ENCODE results near the gene PPP2R2C.

The PPP2R2C gene

DNA sequence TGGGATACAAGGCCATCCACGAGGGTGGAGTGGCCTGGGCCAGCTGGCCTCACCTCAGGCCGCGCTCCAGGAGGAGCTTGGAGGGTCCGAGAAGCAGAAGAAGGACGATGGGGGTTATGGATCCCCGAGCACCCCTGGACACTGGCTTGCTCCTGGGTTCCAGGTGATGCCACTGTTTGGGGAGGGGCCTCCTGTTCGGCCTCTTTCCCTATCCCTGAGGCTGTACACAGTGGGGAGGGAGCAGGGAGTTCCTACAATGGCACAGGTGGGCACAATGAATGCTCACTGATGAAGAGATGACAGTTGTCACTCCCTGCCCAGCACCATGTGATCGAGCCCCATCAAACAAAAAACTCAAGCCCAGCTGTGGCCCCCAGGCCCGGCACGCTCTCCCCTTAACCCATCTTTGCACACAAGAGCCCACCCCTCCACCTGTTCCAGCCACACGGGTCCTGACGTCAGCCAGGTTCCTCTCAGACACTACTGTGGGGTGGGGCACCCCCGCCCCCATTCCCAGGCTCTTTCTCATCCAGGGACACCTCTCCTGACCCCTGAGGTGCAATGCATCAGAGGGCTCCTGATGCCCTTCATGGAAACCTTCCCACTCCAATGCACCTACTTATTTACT lies 132.5 kb downstream of the PPP2R2C start:
- no peaks in the 10 kb centered on the region for H3K79me2 ChIP-seq (ENCODE audit: control insufficient read depth, insufficient read depth, low read length, unreplicated experiment)
- H2AFZ ChIP-seq (ENCODE audit: low read length, unreplicated experiment) = no peak overlapping the region
- H3K27me3 ChIP-seq (ENCODE audit: insufficient read depth, low read length) = peaks cover 37% of the 10 kb centered on the region
- H3K27ac ChIP-seq (ENCODE audit: low read depth, low read length) = no peak overlapping the region
- no peak overlapping the region for H3K4me3 ChIP-seq (ENCODE audit: low read depth, low read length)
- H3K4me1 ChIP-seq (ENCODE audit: control insufficient read depth, insufficient read depth, low read length, unreplicated experiment) = peaks cover 17% of the 10 kb centered on the region
- no peaks in the 10 kb centered on the region for H3K36me3 ChIP-seq (ENCODE audit: insufficient read depth, low read length)

DNA sequence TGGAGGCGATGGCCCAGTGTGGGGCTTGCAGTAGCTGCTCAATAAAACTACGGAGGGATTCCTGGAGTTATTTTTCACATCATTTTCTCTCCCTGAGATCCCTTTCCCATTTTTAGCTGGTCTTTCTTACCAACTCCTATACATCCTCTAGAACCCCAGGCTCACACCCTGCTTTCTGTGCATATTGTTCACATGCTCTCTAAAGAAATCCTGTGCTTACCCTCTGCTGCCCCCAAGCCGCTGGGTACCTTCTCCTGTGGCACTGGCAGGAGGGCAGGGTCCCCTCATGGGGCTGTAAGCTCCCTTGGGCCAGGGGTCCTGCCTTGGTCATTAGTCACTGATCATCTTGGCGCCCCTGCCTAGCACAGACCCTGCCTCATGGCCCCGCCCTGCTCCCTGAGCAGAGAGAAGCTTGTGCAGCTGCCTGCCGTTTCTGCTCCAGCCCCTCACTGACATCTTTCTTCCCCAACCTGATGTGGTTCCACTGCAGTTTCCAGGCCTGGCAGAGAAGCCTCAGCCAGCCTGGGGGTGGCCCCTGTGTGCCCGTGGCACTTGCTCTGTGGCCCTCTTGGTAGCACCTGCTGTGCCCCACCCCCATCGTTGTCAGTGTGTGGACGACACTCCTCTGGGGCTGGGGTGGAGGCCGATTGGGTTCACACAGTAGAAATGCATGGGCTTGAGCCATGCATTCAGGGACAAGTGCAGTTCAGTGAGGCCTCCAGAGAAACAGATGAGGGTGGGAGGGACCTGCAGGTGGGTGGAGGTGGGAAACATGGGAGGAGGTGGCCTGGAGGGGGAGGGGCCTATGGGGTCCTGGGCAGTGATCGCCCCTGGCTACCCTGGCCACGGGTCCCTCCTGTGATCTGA lies 133.2 kb downstream of the PPP2R2C start:
- Histone ChIP-seq H3K36me3 (ENCODE audit: insufficient read depth, low read length) (no peaks in the 10 kb centered on the region), H2AFZ (ENCODE audit: low read length, unreplicated experiment) (no peak overlapping the region), H3K27ac (ENCODE audit: low read depth, low read length) (no peak overlapping the region), H3K27me3 (ENCODE audit: insufficient read depth, low read length) (peaks cover 42% of the 10 kb centered on the region), H3K79me2 (ENCODE audit: control insufficient read depth, insufficient read depth, low read length, unreplicated experiment) (no peaks in the 10 kb centered on the region), H3K4me1 (ENCODE audit: control insufficient read depth, insufficient read depth, low read length, unreplicated experiment) (peaks cover 12% of the 10 kb centered on the region), H3K4me3 (ENCODE audit: low read depth, low read length) (no peak overlapping the region)

DNA sequence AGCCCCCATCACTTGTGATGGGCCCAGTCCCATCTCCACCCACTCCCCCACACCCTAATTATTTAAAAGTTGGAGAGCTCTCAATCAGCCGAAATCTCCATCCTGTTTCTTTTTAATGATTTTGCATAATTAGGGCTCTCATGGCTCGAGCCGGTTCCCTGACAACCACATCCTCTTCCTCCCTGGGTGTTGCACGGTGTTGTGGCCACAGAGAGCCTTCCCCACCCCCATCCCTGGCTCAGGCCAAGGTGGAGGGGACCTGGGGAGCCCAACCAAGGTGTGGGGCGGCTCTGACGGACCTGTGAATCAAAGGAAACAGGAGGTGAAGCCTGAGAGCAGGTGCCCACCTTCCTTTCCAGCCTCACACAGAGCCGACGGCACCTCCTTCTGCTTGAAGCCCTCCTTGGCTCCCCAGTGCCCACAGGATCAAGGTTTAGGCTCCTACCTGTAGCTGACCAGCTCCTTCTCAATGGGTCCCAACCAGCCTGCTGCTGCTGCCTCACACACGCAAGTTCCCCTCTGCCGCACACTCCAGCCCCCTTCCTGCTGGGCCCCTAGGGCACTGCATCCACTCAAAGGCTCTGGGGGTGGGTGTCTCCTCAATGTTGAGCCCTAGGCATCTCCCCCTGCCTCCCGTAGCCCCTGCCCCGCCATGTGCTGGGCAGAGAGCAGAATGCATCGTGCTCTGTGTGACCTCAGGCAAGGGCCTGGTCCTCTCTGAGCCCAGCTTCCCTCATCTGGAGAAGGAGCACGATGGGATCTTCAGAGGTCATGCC lies 134.1 kb downstream of the PPP2R2C start:
- Histone ChIP-seq H3K27ac (ENCODE audit: low read depth, low read length) (no peak overlapping the region), H3K4me1 (ENCODE audit: control insufficient read depth, insufficient read depth, low read length, unreplicated experiment) (peaks cover 5% of the 10 kb centered on the region), H2AFZ (ENCODE audit: low read length, unreplicated experiment) (no peak overlapping the region), H3K27me3 (ENCODE audit: insufficient read depth, low read length) (peaks cover 48% of the 10 kb centered on the region), H3K4me3 (ENCODE audit: low read depth, low read length) (no peak overlapping the region), H3K79me2 (ENCODE audit: control insufficient read depth, insufficient read depth, low read length, unreplicated experiment) (no peaks in the 10 kb centered on the region), H3K36me3 (ENCODE audit: insufficient read depth, low read length) (no peaks in the 10 kb centered on the region)

DNA sequence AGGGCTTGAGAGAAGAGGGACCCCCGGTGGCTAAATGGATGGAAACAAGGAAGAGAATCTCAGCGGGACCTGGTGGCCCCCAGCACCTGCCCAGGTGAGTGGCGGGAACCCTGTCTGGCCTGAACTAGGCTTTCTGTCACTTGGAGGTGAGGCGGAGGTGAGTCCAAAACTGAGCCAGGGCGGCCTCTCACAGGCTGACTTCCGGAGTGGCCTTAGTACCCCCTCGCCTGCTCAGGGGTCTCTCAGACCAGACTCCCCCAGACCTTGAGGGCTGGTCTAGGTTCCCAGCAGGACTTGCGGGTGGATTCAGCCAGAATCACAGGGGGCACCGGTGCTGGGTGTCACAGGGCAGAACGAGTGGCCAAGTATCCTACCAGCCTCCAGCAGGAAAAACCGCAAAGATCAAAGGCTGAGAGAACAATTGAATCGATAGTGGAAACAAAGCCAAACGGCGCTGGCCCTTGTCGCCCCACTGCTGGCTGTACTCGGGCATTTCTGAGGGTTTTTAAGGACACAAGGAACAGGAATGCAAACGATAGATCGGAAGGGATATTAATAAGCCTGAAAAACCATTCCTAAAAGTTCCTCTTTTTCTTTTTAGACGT lies 135.0 kb downstream of the PPP2R2C start:
- H3K4me1 ChIP-seq (ENCODE audit: control insufficient read depth, insufficient read depth, low read length, unreplicated experiment) = peaks cover 5% of the 10 kb centered on the region

DNA sequence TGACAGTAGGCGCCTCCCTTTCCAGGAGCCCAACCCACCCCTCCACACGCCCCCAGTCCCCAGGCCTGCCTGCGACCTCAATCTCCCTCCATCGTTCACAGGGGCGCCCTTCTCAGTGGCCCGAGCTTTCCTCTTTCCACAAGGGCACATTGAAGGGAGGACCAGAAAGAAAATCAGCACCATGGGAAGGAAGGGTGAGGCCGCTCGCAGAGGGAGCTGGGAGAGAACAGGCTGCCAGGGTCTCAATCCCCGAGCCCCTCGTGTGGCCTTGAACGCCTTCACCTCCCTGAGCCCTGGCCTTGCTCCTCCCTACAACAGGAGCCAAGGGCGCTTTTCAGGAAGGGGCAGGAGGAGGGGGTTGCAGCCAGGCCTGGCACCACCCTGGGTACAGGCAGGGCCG lies 136.2 kb downstream of the PPP2R2C start:
- Histone ChIP-seq H3K79me2 (ENCODE audit: control insufficient read depth, insufficient read depth, low read length, unreplicated experiment) (no peaks in the 10 kb centered on the region), H2AFZ (ENCODE audit: low read length, unreplicated experiment) (no peak overlapping the region), H3K36me3 (ENCODE audit: insufficient read depth, low read length) (no peaks in the 10 kb centered on the region), H3K27ac (ENCODE audit: low read depth, low read length) (no peak overlapping the region), H3K4me1 (ENCODE audit: control insufficient read depth, insufficient read depth, low read length, unreplicated experiment) (peaks cover 5% of the 10 kb centered on the region), H3K27me3 (ENCODE audit: insufficient read depth, low read length) (peaks cover 55% of the 10 kb centered on the region), H3K4me3 (ENCODE audit: low read depth, low read length) (no peak overlapping the region)

More for the DNA sequence above, 135.0 kb downstream of the PPP2R2C start:
- Histone ChIP-seq H3K79me2 (ENCODE audit: control insufficient read depth, insufficient read depth, low read length, unreplicated experiment) (no peaks in the 10 kb centered on the region), H3K27me3 (ENCODE audit: insufficient read depth, low read length) (peaks cover 52% of the 10 kb centered on the region), H2AFZ (ENCODE audit: low read length, unreplicated experiment) (no peak overlapping the region), H3K4me3 (ENCODE audit: low read depth, low read length) (no peak overlapping the region), H3K36me3 (ENCODE audit: insufficient read depth, low read length) (no peaks in the 10 kb centered on the region), H3K27ac (ENCODE audit: low read depth, low read length) (no peak overlapping the region)

DNA sequence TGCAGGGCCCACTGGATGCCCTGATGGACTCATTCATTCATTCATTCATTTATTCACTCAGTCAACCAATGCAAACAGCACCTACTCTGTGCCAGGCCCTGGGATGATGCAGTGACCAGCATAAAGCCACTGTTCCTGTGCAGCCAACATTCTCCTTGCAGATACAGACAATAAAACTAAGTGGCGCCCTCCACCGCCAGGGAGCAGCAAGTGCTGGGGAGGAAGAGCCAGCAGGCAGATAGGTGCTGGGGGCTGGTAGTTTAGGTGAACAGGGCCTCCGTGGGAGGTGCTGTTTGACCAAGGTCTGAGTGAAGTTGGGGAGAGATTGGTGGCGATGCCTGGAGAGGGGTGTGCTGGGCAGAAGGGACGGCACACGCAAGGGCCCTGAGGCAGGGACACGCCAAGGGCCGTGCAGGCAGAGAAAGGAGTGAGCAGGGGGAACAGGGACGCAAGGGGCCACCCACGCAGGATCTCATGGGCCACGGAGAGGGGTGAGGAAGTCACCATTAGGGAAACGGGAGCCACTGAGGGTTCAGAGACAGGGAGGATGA lies 137.3 kb downstream of the PPP2R2C start:
- Histone ChIP-seq H3K79me2 (ENCODE audit: control insufficient read depth, insufficient read depth, low read length, unreplicated experiment) (no peaks in the 10 kb centered on the region), H3K36me3 (ENCODE audit: insufficient read depth, low read length) (no peaks in the 10 kb centered on the region), H3K27ac (ENCODE audit: low read depth, low read length) (no peak overlapping the region), H3K4me3 (ENCODE audit: low read depth, low read length) (no peak overlapping the region), H3K4me1 (ENCODE audit: control insufficient read depth, insufficient read depth, low read length, unreplicated experiment) (peaks cover 5% of the 10 kb centered on the region), H2AFZ (ENCODE audit: low read length, unreplicated experiment) (no peak overlapping the region), H3K27me3 (ENCODE audit: insufficient read depth, low read length) (peaks cover 55% of the 10 kb centered on the region)

DNA sequence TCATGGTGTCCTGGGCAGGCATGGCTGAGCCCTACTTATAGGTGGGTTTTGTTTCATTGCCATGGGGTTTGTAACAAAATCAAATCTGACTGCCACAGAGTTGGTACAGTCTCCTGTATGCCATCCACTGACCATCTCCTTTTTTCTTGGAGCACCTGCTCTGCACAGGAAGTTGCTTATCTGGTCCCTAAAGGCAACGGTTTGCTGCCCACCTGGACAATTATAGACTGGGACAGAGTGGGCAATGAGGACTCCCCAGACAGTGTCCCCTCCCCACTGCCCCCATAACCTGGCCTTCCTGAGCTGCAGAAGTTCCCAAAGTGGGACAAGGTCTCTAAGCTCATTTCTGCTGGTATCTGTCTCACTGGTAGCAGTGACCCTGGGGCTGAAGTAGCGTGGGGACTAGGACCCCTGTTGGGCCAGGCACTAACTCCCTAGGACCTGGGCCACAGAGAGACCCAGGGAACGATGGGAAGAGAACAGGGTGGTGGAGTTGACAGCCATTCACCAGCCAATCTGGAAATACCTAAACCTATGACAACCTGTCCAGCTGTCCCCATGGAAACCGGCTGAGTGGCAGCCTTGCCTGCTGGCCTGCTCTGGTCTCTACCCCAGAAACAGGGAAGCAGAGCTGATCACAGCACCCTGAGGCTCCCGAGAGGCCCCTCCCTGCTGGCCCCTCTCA lies 138.1 kb downstream of the PPP2R2C start:
- Histone ChIP-seq H3K27ac (ENCODE audit: low read depth, low read length) (no peak overlapping the region), H3K36me3 (ENCODE audit: insufficient read depth, low read length) (no peaks in the 10 kb centered on the region), H3K4me3 (ENCODE audit: low read depth, low read length) (no peak overlapping the region), H2AFZ (ENCODE audit: low read length, unreplicated experiment) (no peak overlapping the region), H3K27me3 (ENCODE audit: insufficient read depth, low read length) (peaks cover 54% of the 10 kb centered on the region), H3K4me1 (ENCODE audit: control insufficient read depth, insufficient read depth, low read length, unreplicated experiment) (peaks cover 5% of the 10 kb centered on the region), H3K79me2 (ENCODE audit: control insufficient read depth, insufficient read depth, low read length, unreplicated experiment) (no peaks in the 10 kb centered on the region)

DNA sequence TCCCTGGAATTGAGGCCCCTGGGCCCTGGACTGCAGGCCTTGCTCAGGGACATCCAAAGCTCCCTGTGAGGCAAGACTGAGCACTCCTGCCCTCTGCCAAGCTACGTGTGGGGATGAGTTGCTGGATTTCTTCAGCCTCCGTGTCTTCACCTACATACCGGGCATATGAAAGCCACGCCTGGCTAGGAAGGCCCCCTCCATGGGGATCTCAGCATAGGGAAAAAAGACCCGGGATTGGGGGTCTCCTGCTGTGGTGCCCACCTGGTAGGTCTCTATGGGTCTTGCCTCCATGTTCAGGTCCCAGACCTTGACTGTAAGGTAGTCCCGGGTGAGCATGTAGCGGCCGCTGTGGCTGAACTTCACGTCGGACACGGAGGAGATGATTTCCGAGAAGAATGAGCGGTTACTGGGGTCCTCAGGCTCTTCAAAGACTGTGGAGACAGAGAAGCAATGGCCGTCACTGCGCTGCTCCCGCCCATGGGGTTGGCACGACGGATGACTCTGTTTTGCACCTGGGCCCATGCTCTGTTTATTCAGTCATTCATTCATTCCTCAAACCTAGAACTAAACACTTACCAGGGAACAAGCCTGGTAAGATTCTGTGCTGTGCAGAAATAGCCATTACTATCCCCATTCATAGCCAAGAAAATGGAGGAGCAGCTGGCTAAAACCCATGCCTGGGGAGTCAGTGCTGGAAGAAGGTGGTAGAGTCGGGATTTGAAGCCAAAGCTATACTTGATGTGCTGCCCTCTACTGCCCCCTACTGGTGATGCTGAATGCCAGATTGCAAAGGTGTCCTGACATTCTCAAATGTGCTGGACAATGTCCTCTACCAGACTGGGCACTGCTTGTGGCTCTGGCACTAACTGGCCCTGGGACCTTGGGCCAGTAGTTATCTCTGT lies 138.9 kb downstream of the PPP2R2C start:
- Histone ChIP-seq H3K27me3 (ENCODE audit: insufficient read depth, low read length) (peaks cover 51% of the 10 kb centered on the region), H3K4me1 (ENCODE audit: control insufficient read depth, insufficient read depth, low read length, unreplicated experiment) (peaks cover 5% of the 10 kb centered on the region), H3K36me3 (ENCODE audit: insufficient read depth, low read length) (no peaks in the 10 kb centered on the region), H3K79me2 (ENCODE audit: control insufficient read depth, insufficient read depth, low read length, unreplicated experiment) (no peaks in the 10 kb centered on the region), H3K4me3 (ENCODE audit: low read depth, low read length) (no peak overlapping the region), H3K27ac (ENCODE audit: low read depth, low read length) (no peak overlapping the region), H2AFZ (ENCODE audit: low read length, unreplicated experiment) (no peak overlapping the region)

DNA sequence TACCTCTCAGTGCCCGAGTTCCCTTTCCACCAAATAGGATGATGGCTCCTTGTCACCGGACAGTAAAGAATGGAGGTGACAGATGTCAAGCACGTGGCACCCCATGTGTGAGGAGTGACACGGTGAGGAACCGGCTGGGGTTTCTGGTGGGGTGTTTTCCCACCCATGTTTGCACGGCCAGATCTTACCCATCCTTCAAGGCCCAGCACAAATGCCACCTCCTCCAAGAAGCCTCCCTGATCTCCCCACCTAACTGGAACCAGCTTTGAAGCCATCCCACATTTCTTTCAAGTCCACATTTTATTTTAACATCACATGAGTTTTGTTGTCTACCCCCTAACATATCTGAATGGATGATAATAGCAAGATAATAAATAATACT lies 139.8 kb downstream of the PPP2R2C start:
- H3K79me2 ChIP-seq (ENCODE audit: control insufficient read depth, insufficient read depth, low read length, unreplicated experiment) = no peaks in the 10 kb centered on the region

More for the DNA sequence above, 139.8 kb downstream of the PPP2R2C start:
- Histone ChIP-seq H3K36me3 (ENCODE audit: insufficient read depth, low read length) (no peaks in the 10 kb centered on the region), H2AFZ (ENCODE audit: low read length, unreplicated experiment) (no peak overlapping the region), H3K4me1 (ENCODE audit: control insufficient read depth, insufficient read depth, low read length, unreplicated experiment) (peaks cover 2% of the 10 kb centered on the region), H3K27me3 (ENCODE audit: insufficient read depth, low read length) (peaks cover 51% of the 10 kb centered on the region), H3K4me3 (ENCODE audit: low read depth, low read length) (no peak overlapping the region), H3K27ac (ENCODE audit: low read depth, low read length) (no peak overlapping the region)
